Prostate gland (tissue), 2 donors: ENCODE results near the gene RNASE1.

Experiments
- POLR2A ChIP-seq: fragments of 450-650 bp; IDR thresholded peaks from one replicate; pipeline ENCODE4 v1.6.1; 2016; ENCODE audit warnings: antibody characterized with exemption, mild to moderate bottlenecking
- POLR2AphosphoS5 ChIP-seq: sonication (generic); formaldehyde crosslinking; IDR thresholded peaks from one replicate; pipeline ENCODE4 v1.6.1; 2017; ENCODE audit warnings: antibody characterized with exemption
- TF ChIP-seq, protein P1 (sequence below), 4 experiments: fragments of 200-600 bp in 2 of 4; fragments of 450-650 bp in 2 of 4; sonication (generic) in 2 of 4; IDR thresholded peaks; 1 replicate in 3 of 4; 2 replicates in 1 of 4; pipeline ENCODE4 v1.5.1; 2016 to 2019; ENCODE audit warnings: antibody characterized with exemption in 4 of 4, mild to moderate bottlenecking in 2 of 4, moderate library complexity in 2 of 4

DNA sequence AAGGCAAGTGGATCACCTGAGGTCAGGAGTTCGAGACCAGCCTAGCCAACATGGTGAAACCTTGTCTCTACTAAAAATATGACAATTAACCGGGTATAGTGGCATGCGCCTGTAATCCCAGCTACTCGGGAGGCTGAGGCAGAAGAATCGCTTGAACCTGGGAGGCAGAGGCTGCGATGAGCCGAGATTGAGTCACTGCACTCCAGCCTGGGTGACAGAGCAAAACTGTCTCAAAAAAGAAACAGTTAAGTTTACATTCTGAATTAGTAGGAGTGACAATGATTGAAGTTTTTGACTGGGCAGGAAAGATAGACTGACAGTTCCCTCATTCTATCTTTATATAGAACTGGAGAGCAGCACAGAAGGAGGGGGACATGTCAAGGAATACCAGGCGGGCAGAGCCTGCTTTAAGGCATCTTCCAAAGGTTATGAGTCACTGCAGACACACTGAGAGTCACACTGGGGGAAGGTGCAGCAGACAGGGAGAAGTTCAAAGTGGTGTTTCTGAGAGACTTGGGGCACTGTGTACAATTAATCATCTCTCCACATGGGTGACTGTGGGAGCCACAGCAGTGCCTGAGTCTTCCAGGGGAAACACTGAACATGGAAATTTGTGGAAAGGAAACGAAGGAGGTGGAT lies 45.8 kb upstream of the RNASE1 start:
- TF ChIP-seq, protein P1, sequence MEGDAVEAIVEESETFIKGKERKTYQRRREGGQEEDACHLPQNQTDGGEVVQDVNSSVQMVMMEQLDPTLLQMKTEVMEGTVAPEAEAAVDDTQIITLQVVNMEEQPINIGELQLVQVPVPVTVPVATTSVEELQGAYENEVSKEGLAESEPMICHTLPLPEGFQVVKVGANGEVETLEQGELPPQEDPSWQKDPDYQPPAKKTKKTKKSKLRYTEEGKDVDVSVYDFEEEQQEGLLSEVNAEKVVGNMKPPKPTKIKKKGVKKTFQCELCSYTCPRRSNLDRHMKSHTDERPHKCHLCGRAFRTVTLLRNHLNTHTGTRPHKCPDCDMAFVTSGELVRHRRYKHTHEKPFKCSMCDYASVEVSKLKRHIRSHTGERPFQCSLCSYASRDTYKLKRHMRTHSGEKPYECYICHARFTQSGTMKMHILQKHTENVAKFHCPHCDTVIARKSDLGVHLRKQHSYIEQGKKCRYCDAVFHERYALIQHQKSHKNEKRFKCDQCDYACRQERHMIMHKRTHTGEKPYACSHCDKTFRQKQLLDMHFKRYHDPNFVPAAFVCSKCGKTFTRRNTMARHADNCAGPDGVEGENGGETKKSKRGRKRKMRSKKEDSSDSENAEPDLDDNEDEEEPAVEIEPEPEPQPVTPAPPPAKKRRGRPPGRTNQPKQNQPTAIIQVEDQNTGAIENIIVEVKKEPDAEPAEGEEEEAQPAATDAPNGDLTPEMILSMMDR (IDR thresholded peaks at IDR 0.05) = no peak
- TF ChIP-seq POLR2A (no peak), POLR2AphosphoS5 (no peak)
